A673 (cell line): Measurements from ENCODE around the gene TTC27. TPM values are rescaled to one million over a fixed set of nuclear protein-coding genes. Genes with fewer than 3 reads are reported as not detected.

Experiments used
- BruUV-seq: library from RNA; stranded (reverse); fragments of 400-500 nt; replicated peaks from 2 replicates; lab custom pipeline; 2021; lab: Mats Ljungman, UMichigan
- CTCF ChIA-PET: fragments of 300-600 bp; sonication (Branson Sonifier 250); formaldehyde crosslinking; loops from one replicate; lab custom pipeline; 2022; ENCODE audit warnings: antibody characterized with exemption; lab: Charles Lee
- POLR2A ChIA-PET: fragments of 300-600 bp; sonication (Branson Sonifier 250); formaldehyde crosslinking; loops from one replicate; lab custom pipeline; 2022; ENCODE audit warnings: antibody characterized with exemption; ENCODE audit not compliant: low non-redundant PET; lab: Charles Lee
- DNase-seq: peaks from one replicate; pipeline ENCODE4 v3.0.0-alpha.2; 2015; ENCODE audit warnings: low spot score
- H3K27ac ChIP-seq: fragments of 200-600 bp; sonication (generic); 2 replicates; pipeline ENCODE4 v1.5.1; 2016; ENCODE audit warnings: mixed run types, low read depth, mild to moderate bottlenecking, mixed read lengths, antibody characterized with exemption, low read length; ENCODE audit not compliant: poor library complexity, severe bottlenecking
- H3K27me3 ChIP-seq: fragments of 200-600 bp; sonication (generic); replicated peaks from 2 replicates; pipeline ENCODE4 v1.6.1; 2017; ENCODE audit warnings: mixed run types, low read depth, mild to moderate bottlenecking, mixed read lengths, antibody characterized with exemption, low read length; ENCODE audit not compliant: insufficient read depth, poor library complexity
- H3K36me3 ChIP-seq: fragments of 200-600 bp; sonication (generic); 2 replicates; pipeline ENCODE4 v1.6.1; 2016; ENCODE audit warnings: mixed run types, mild to moderate bottlenecking, mixed read lengths, antibody characterized with exemption, low read length; ENCODE audit not compliant: insufficient read depth, poor library complexity, severe bottlenecking
- H3K4me1 ChIP-seq: fragments of 200-600 bp; sonication (generic); 2 replicates; pipeline ENCODE4 v1.6.1; 2017; ENCODE audit warnings: mixed run types, mild to moderate bottlenecking, mixed read lengths, antibody characterized with exemption, low read length; ENCODE audit not compliant: insufficient read depth, poor library complexity, severe bottlenecking
- H3K4me3 ChIP-seq: fragments of 200-600 bp; sonication (generic); 2 replicates; pipeline ENCODE4 v1.5.1; 2016; ENCODE audit warnings: low read depth, mixed run types, mild to moderate bottlenecking, mixed read lengths, low read length; ENCODE audit not compliant: poor library complexity, severe bottlenecking
- H3K9me3 ChIP-seq: fragments of 200-600 bp; sonication (generic); 2 replicates; pipeline ENCODE4 v1.6.1; 2016; ENCODE audit warnings: mixed run types, low read depth, mild to moderate bottlenecking, mixed read lengths, antibody characterized with exemption, low read length; ENCODE audit not compliant: poor library complexity, severe bottlenecking
- EZH2 ChIP-seq: fragments of 200-600 bp; sonication (generic); IDR thresholded peaks from 2 replicates; pipeline ENCODE4 v1.6.1; 2017; ENCODE audit warnings: borderline replicate concordance, low read depth, mild to moderate bottlenecking, mixed read lengths, antibody characterized with exemption, low read length; ENCODE audit not compliant: poor library complexity, severe bottlenecking
- intact Hi-C: fragments of 100-400 bp; cut with micrococcal nuclease; formaldehyde crosslinking; loops from one replicate; pipeline ENCODE4 v1.10.0; 2022; ENCODE audit not compliant: unreplicated experiment
- total RNA-seq: library from RNA; stranded (reverse); gene quantifications from 2 replicates; pipeline ENCODE4 v1.2.3, GENCODE V29; 2021
- TF ChIP-seq, protein P1 (sequence below): fragments of 300-800, 200-600 bp; sonication (generic); conservative IDR thresholded peaks from 2 replicates; pipeline ENCODE4 v1.5.1; 2017; ENCODE audit warnings: low read depth, mild to moderate bottlenecking, antibody characterized with exemption, low read length, moderate library complexity, mixed read lengths

Gene TTC27
- total RNA-seq, 1 experiment from 2014 or later, result 29.8 TPM

DNA sequence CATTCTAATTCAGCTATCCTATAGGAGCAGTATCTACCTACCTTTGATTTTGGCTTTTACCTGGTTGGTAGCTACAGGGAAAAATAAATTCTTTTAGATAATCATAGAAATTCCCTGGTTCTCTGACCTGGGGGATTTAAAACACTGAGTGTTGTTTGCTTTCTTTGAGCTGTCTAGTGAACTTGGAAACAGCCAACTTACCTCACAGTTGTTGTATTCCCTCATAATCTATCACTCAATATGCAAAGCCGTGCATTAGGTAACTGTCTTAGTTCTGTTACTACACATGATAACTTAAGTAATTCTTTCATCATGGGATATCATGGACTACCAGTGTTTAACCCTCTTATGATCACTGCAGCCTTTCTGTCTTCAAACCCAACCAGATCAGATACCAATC, 127.8 kb downstream of the TTC27 start:
- intact Hi-C loops, result no loop called here
- ChIA-PET CTCF (no interaction called here), POLR2A (no interaction called here)
- BruUV-seq, result no TSS peak
- Histone ChIP-seq H3K9me3 (no peaks in the 10 kb centered on the region), H3K27me3 (no peaks in the 10 kb centered on the region), H3K4me3 (no peak overlapping the region), H3K27ac (no peak overlapping the region), H3K4me1 (no peaks in the 10 kb centered on the region), H3K36me3 (no peaks in the 10 kb centered on the region)
- no peak for DNase-seq
- no peak for TF ChIP-seq EZH2
- TF ChIP-seq, protein P1, sequence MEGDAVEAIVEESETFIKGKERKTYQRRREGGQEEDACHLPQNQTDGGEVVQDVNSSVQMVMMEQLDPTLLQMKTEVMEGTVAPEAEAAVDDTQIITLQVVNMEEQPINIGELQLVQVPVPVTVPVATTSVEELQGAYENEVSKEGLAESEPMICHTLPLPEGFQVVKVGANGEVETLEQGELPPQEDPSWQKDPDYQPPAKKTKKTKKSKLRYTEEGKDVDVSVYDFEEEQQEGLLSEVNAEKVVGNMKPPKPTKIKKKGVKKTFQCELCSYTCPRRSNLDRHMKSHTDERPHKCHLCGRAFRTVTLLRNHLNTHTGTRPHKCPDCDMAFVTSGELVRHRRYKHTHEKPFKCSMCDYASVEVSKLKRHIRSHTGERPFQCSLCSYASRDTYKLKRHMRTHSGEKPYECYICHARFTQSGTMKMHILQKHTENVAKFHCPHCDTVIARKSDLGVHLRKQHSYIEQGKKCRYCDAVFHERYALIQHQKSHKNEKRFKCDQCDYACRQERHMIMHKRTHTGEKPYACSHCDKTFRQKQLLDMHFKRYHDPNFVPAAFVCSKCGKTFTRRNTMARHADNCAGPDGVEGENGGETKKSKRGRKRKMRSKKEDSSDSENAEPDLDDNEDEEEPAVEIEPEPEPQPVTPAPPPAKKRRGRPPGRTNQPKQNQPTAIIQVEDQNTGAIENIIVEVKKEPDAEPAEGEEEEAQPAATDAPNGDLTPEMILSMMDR, result no peak

GRCh38 chr2:32756074-32756727, 128.4 kb downstream of the TTC27 start:
- BruUV-seq, result no TSS peak
- intact Hi-C loops, result no loop called here
- H3K27ac ChIP-seq, result no peak overlapping the region
- H3K27me3 ChIP-seq, result no peaks in the 10 kb centered on the region
- H3K9me3 ChIP-seq, result no peaks in the 10 kb centered on the region
- TF ChIP-seq, protein P1, result no peak
- TF ChIP-seq EZH2, result no peak
- DNase-seq, result no peak
- ChIA-PET POLR2A (no interaction called here), CTCF (no interaction called here)
- H3K36me3 ChIP-seq, result no peaks in the 10 kb centered on the region
- no peak overlapping the region for H3K4me3 ChIP-seq
- no peaks in the 10 kb centered on the region for H3K4me1 ChIP-seq

DNA sequence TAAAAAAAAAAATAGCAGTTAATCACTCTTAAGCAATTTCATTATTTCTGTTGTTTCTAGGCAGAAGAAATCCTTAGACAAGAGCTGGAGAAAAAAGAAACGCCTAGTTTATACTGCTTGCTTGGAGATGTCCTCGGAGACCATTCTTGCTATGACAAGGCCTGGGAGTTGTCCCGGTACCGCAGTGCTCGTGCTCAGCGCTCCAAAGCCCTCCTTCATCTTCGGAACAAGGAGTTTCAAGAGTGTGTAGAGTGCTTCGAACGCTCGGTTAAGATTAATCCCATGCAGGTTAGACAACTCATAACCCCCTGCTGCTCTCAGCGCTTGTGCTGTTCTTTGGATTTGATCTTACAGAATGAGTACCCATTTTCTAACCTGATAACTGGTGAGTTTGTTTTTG, 130.4 kb downstream of the TTC27 start:
- Histone ChIP-seq H3K4me1 (no peaks in the 10 kb centered on the region), H3K9me3 (no peaks in the 10 kb centered on the region), H3K27me3 (no peaks in the 10 kb centered on the region), H3K27ac (no peak overlapping the region), H3K36me3 (no peaks in the 10 kb centered on the region), H3K4me3 (no peak overlapping the region)
- TF ChIP-seq, protein P1, result no peak
- no peak for TF ChIP-seq EZH2
- intact Hi-C loops, result no loop called here
- ChIA-PET POLR2A (no interaction called here), CTCF (no interaction called here)
- BruUV-seq, result no TSS peak
- no peak for DNase-seq
